DMS79 treated with DMSO at 0.1 percent for 48 hours (cell line): Measurements from ENCODE around the gene NPC2.

Experiments
- DNase-seq: peaks from one replicate; lab custom pipeline; 2025; lab: John Stamatoyannopoulos, UW

NPC2 gene

GRCh38 chr14:74519316-74520074 lies 26.4 kb upstream of the NPC2 start:
- no peak for DNase-seq

DNA sequence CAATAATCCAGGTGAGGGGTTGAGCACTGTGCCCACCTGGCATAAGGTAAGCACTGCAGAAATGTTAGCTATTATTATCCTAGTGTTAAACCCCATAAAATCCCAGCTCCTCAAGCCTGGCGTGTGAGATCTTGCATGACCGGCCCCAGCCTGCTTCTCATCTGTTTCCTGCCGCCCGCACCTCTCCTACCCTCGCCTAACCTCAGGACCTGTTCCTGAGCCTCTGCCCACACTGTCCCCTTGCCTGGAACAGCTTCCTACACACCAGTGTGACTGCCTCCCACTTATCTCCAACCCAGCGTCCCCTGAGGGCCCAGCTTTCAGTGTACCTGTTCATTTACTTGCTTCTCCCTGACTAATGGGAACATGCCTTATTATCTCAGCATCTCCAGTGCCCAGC lies 25.1 kb upstream of the NPC2 start:
- peak; percentile 35 for DNase-seq

DNA sequence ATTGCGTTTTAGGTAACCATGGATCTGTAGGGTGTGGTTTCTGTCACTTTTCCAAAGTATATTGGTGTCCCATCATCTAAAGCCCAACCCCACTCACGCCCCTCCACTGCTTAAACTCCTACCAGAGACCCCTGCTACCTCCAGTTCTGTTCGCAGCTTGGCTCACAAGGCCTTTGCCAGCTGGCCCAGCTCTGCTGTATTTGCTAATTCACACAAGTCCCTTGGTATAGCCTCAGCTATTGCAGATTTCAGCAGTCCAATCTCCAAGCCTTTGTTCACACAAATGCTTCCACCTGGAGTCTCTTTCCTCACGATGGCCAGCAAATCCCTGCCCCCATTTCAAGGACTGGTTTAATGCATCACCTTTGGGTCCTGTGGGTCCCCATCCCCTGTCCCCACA lies 24.6 kb upstream of the NPC2 start:
- no peak for DNase-seq

DNA sequence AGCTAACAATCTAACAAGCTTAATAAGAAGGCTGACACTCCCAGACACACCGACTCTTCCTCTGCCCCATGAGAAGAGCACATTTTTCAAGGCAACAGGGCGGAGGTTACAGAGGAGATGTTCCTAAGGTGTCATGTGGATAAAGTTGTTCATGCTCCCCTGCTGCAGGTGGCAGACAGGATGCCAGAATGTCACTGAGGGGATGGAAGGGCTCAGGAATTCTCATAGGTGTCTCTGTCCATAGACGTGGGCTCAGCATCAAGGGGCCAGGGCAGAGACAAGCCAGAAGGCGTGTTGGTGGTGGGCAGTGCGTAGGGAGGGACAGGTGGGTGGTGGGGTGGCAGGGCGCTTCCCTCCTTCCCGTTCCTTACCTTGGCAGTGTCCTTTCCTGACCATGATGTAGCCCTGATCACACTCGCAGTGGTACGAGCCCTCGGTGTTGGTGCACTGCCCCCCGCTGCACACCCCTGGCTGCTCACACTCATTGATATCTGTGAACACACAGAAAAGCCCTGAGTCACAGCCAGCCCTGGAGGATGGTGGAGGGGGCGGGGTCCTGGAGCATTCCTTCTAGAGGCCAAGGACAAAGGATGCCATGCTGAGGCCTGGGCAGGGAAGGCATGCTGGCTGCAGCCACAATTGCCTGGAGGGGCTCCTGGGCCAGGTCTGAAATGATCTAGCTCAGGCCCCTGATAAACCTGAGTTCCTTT lies 23.5 kb upstream of the NPC2 start:
- DNase-seq, result no peak

DNA sequence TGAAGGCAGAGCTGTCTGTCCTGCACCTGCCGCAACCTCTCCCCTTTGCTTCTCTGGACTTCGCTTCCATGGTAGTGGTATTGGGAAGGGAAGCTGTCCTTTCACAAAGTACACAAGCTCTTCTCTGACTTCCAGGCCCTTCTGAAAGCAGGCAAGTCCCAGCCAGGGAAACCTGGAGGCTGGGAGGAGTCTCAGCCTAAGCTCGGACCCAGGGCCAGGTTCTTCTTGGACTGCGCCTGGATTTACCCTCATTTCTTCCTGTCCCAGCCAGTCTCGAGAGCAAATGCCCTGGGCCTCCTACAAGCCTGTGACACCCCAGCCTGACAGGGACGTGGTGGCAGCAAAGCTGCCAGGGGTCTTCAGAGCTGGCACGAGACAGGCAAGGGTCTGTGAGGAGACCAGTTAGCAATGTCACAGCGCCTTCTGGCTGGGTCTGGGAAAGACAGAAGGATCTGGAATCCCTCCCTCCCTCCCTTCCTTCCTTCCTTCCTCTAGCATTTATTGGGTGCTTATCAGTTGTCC lies 22.8 kb upstream of the NPC2 start:
- no peak for DNase-seq

GRCh38 chr14:74514471-74514941 lies 21.4 kb upstream of the NPC2 start:
- DNase-seq, result peak; percentile 57

DNA sequence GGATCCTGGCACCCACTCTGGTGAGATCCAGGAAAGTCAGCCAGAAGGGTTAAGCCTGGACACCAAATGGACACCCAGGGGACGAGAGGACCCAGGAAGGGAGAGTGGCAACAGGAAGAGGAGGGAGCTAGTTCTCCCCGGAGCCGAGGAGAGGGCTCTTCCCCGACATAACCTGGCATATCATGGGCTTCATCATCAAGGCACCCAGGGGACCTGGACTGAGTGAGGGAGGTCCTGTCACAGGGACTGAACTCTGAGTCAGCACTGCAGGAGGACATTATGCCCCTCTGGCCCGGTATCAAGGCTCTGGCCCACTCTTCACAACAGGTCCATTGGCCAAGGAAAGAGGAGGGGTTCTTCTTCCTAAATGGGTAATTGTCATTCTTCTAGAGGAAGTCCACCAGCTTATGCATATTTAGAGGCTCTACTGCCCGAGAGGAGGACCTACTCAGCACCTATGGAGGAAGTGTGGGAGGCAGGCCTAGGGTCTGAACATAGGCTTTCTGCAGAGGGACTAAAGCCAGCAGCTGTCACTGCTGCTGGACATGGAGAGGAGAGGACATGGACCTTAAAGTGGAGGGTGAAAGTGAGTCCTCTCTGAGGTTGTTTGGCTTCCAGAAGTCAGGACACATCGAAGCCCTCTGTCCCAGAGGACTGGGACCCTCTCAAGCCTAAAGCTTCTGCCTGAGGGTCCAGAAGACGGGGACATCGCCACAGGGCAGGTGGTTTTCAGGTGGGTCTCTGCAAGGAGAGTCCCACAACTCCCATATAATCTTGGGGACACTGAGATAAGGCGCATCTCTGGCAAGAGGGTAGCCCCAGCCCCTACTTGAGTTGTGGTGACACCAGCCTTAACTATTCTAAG lies 19.1 kb upstream of the NPC2 start:
- no peak for DNase-seq

- no peak for DNase-seq
Observed at GRCh38 chr14:74510959-74511409, 17.9 kb upstream of the NPC2 start.

GRCh38 chr14:74510223-74510931 lies 17.3 kb upstream of the NPC2 start:
- no peak for DNase-seq

GRCh38 chr14:74509587-74510222 lies 16.6 kb upstream of the NPC2 start:
- no peak for DNase-seq

DNA sequence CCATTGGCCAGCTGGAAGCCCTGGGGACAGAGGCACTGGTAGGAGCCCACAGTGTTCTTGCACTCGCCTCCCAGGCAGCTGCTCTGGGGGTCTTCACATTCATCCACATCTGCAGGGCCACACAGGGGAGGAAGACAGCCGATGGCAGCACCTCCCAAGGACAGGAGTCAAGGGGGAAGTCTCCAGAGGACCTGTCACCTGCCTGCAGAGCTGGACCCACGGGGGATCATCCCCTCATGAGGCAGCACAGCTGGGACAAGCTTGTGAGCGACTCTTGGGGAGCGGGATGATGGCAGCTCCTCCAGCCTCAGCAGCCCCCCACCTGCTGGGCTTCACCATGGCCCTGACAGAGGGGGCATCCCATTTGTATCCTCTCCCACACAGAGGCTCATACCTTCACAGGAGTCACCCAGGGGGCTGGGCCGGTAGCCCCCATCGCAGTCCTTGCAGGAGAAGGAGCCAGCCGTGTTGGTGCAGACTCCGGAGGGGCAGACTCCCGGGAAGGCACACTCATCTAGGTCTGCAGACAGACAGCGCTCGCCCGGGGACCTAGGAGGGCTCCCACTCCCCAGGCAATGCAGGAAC lies 15.8 kb upstream of the NPC2 start:
- no peak for DNase-seq

DNA sequence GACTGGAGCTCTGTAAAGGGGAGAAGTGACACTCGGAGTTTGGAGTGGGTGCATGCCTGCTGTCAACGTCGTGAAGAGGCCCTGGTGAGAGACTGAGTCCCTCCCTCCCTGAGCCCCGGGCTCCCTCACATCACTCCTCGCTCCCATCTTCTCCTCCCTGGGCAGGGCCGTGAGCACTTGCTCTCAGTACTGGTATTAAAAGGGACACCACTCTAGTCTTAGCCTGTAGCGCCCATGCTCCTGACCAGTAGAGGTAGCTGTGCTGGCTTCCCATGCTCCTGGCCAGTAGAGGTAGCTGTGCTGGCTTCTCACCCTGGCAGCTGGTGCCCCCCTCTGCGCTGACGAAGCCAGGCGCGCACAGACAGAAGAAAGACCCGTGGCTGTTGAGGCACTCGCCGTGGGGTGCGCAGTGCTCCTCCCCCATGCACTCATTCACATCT lies 15.2 kb upstream of the NPC2 start:
- no peak for DNase-seq

- no peak for DNase-seq
Observed at GRCh38 chr14:74507840-74508239, 14.7 kb upstream of the NPC2 start.

DNA sequence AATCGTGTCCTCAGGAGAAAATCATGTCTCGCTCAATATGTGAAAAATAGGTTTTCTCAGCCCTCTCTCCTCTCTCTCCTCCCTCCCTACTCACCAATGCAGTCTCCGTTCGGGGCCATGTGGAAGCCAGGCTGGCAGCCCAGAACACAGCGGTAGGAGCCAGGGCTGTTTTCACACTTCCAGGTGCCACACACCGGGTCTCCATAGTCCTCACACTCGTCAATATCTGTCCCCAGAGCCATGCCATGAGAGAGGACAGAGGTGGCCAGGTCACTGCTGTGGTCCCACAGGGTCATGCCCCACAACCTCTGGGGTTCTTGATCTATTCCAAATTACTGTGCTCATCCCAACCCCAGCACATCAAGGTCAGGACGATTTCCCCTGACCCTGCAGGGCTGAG lies 14.0 kb upstream of the NPC2 start:
- no peak for DNase-seq

GRCh38 chr14:74506411-74506851 lies 13.3 kb upstream of the NPC2 start:
- DNase-seq, result no peak

- no peak for DNase-seq
Observed at GRCh38 chr14:74505831-74506230, 12.7 kb upstream of the NPC2 start.

DNA sequence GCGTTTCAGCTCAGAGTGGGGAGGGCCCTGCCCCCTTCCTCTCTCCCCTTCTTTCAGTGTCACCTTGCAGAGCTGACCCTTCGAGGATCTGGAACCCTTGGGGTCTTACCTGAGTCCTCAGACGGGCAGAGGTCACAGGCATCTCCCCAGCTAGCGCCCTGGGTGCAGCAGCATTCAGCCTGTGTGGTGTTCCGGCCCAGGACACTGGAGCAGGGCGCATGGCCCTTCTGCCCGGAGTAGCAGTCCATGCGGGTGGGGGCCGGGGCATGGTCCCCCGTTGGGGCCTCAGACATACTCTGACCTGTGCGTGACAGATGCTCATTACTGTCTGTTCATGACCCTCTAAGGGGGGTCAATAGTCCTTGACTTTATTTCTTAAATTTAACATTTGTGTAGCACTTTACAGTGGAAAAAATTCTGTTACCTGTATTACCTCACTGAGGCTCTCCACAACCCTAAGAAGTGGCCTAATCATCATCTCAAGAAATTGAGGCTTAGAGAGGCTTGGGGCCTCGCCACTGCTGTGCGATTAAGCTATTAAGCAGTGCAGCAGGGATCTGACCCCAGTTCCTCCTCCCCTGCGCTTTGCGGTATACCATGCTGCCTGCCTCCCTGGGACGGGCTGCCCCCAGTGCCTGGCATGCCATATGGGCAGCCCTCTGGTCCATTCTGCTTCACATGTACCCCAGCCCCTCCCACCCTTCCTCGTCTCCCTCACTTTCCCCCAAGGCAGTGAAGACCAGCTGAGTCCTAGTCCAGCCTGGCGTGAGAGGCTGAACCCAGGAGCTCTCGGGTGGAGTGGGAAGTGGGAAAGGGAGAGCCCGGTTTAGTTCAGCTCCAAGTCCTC lies 12.0 kb upstream of the NPC2 start:
- DNase-seq, result no peak

DNA sequence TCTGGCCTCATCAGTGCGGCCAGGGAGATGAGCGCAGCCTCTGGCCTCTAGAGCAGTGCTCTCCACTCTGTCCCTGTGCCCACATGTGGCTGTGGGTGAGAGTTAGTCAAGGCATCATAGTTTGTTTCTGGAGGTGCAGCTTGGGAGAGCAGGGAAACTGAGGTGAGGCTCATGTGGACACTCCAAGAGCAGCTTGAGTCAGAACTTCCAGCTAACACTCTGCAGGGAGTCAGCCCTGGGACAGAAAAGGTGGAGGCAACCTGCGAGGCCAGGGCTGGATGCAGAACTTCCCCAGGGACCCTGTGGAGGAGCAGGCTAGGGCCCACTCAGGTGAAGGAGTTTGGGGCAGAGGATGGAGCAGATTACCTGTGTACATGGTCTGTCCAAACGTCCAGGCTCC lies 11.3 kb upstream of the NPC2 start:
- DNase-seq, result no peak

- DNase-seq, result no peak
Observed at GRCh38 chr14:74503938-74504335, 10.8 kb upstream of the NPC2 start.
